H7 (cell line): ENCODE results near the gene WWC1. TPM values are rescaled to one million over a fixed set of nuclear protein-coding genes. Genes with fewer than 3 reads are reported as not detected.
"Not testable (repeated sequence)": the region's sequence is repeated elsewhere in the genome, so short reads cannot be mapped to it uniquely, and the experiment has no call there.

Source experiments
- DNase-seq: peaks from one replicate; pipeline ENCODE4 v3.0.0; 2012
- H3K27me3 ChIP-seq: 2 replicates; pipeline ENCODE4 v1.6.0; 2011; ENCODE audit warnings: mild to moderate bottlenecking, low read length; ENCODE audit not compliant: control insufficient read depth, insufficient read depth
- H3K36me3 ChIP-seq: replicated peaks from 2 replicates; pipeline ENCODE4 v1.5.1; 2011; ENCODE audit warnings: low read length; ENCODE audit not compliant: control insufficient read depth, insufficient read depth
- H3K4me3 ChIP-seq: 2 replicates; pipeline ENCODE4 v1.5.1; 2011; ENCODE audit warnings: low read depth, mild to moderate bottlenecking, control low read depth, low read length, moderate library complexity; ENCODE audit not compliant: insufficient read depth
- total RNA-seq: library from RNA; depleted of rRNA; stranded (reverse); fragments of >200 nt; shearing (Covaris generic); gene quantifications from 2 replicates; pipeline ENCODE4 v1.2.3, GENCODE V29; 2014

Gene WWC1
- total RNA-seq, 1 experiment from 2014 or later: 15.5 TPM

DNA sequence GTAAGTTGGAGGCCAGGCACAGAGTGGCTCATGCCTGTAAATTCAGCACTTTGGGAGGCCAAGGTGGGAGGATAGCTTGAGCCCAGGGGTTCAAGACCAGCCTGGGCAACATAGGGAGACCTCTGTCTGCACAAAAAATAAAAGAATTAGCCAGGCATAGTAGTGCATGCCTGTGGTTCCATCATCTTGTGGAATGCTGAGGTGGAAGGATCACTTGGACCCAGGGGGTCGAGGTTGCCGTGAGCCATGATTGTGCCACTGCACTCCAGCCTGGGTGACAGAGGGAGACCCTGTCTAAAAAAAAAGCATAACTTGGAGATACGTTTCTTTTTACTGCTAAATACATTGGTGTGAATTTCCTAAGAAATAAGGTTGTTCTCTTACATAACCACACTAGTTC lies 19.1 kb downstream of the WWC1 start:
- not testable (repeated sequence) for H3K27me3 ChIP-seq, DNase-seq, H3K36me3 ChIP-seq, H3K4me3 ChIP-seq

DNA sequence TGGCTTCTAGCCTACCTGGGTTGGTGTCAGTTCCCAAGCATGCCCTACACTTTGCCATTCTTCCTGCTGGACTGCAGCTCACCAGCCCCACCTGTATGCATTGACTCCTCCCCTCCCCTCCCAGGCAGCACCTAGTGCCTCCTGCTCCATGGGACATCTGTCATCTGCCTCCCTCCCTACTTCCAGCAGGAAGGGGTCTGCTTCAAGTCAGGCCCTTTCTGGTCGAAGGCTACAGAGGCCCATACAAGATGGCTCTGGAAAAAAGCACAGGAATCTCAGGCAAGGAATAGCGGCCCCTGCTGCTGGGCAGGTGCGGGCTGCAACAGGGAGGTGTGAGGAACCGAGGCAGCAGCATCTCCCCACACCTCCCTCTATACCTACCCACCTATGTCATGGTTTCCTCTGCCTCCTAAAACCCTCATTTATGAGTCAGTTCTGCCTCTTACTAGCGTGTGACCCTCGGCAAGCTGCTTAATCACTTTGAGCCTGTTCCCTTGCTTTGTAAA lies 19.7 kb downstream of the WWC1 start:
- no peak overlapping the region for H3K4me3 ChIP-seq
- peaks cover 6% of the 10 kb centered on the region; the same call in 1 of the 2 replicates for H3K27me3 ChIP-seq
- peak; percentile 57 for DNase-seq
- H3K36me3 ChIP-seq: no peaks in the 10 kb centered on the region

DNA sequence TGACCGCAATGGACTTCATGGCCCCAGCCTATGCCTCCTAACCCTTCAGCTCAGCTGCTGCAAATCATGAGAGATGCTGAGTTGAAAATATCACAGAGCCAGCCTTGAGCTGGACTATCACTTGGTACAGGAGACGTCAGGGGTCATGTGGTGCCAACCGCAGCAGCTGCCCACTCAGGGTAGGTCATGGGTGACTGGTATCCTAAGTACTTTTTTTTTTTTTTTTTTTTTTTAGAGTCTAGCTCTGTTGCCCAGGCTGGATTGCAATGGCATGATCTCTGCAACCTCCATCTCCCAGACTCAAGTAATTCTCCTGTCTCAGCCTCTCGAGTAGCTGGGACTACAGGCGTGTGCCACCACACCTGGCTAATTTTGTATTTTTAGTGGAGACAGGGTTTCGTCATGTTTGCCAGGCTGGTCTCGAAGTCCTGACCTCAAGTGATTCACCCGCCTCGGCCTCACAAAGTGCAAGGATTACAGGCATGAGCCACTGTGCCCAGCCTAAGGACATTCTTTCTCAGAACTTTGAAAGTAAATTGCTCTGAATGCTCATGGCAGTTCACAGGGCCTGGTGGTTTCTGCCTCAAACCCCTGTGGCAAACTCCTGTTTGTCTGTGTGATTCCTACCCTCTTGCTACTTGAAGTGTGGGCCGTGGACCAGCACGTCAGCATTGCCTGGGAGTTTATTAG lies 21.3 kb downstream of the WWC1 start:
- H3K4me3 ChIP-seq: no peak overlapping the region
- H3K36me3 ChIP-seq: no peaks in the 10 kb centered on the region
- DNase-seq: no peak
- peaks cover 6% of the 10 kb centered on the region; the same call in 1 of the 2 replicates for H3K27me3 ChIP-seq

DNA sequence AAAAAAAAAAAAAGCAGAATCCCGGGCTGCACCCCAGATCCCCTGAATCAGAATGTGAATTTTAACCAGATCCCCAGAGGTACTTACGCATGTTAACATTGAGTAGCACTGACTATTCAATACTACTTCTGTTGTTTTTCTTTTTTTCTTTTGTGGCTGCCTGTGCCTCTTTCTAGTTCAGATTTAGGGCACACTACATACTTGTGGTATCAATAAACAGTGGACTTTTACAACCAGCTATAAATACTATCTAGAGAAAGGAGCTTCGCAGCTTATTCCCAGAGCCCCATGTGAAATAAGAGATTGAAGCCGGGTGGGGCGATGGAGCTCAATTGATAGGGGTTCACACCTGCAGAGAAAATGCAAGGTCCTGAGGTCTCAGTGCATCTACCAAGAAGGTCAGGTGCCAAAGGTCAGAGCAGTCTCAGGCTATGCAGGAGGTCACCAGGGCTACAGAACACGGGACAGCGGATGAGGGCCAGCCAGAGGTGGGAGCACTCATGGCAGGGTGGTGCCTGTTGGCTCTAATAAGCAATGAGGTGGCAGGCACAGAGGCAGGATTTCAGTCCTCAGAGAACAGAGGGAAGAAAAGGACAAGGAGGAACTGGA lies 22.3 kb downstream of the WWC1 start:
- DNase-seq: no peak
- no peaks in the 10 kb centered on the region for H3K27me3 ChIP-seq

DNA sequence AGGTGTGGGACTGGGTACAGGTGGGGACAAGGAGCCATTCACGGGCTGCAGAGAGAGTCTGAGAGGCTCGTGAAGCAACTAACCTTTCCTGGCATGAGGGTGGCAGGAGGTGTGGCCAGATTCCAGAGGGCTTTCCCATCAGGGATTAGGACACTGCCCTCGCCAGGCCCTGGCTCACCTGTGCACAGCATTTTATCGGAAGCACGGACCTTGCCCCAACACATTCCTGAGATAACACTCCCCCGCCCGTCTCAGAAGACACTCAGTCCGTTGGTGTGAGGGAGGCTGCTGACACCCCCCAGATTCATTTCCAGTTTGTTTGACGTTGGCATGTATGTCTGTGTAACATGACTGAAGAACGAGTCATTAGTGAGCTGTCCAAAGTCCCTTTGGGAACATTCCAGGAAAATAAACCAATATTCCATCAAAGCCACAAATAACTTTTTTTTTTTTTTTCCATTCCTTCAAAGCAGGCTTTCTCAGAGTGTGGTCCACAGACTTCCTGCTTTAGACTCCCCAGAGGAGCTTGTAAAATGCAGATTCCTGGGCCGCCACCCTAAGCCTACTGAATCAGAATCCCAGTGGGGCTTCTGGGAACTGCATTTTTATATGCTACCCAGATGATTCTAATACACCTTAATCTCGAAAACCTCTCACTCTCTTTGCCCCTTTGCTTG lies 23.4 kb downstream of the WWC1 start:
- H3K36me3 ChIP-seq: no peaks in the 10 kb centered on the region
- H3K4me3 ChIP-seq: no peak overlapping the region
- DNase-seq: no peak
- H3K27me3 ChIP-seq: no peaks in the 10 kb centered on the region

More for the DNA sequence above, 22.3 kb downstream of the WWC1 start:
- Histone ChIP-seq H3K4me3 (no peak overlapping the region), H3K36me3 (no peaks in the 10 kb centered on the region)

DNA sequence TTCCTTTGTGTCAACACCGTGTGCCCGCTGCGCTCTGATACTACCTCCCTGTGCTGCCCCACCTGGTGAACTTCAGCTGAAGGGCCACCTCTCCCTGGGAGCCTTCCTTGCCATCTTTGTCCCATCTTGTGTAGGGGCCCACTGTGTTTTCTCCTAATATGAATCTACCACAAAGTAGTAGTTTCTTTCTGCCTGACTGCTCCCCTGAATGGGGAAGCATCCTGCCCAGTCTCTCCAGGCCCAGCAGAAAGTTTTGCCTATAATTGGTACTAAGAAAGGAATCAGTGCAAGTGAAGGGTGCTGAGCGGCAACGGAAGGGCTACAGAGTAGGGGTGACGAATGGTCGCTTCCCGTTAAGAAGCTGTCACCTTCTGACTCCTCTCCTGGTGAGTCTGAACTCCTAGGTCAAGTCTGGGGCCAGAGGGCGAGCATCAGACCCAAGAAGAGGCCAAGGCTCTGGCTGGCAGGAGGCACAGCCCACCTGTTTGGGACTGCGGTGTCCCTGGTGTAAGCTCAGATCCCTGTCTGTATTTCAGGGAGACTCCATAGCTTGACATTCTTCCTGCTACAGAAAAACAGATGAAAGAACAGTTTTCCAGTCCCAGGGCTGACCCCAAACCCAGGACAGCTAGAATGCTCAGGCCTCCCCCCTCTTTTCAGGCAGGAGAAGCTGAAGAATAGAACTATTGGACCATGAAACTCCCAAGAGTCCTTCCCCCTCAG lies 24.1 kb downstream of the WWC1 start:
- H3K4me3 ChIP-seq: no peak overlapping the region
- DNase-seq: no peak
- no peaks in the 10 kb centered on the region for H3K36me3 ChIP-seq
- H3K27me3 ChIP-seq: no peaks in the 10 kb centered on the region

DNA sequence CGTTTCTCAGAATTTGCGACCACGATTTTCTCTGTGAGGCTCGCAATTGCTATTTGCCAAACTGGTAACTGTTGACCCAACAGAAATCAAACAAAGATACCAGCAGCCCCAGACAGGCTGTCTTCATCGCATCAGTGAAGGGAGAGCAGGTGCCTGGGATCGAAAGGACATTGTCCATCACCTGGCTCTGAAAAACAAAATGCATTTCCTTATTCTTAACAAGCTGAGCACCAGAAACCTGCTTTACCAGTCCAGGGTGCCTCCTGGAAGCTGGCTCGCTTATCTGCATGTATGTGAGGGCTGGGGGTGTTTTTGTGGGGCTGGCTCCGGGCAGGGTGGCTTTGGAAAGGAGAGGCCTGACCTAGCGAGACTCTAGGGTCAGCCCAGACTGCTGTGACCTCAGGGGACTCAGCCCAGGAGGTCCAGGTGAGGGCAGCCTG lies 24.7 kb downstream of the WWC1 start:
- no peak overlapping the region for H3K4me3 ChIP-seq
- DNase-seq: no peak
- H3K27me3 ChIP-seq: no peaks in the 10 kb centered on the region
- no peaks in the 10 kb centered on the region for H3K36me3 ChIP-seq

DNA sequence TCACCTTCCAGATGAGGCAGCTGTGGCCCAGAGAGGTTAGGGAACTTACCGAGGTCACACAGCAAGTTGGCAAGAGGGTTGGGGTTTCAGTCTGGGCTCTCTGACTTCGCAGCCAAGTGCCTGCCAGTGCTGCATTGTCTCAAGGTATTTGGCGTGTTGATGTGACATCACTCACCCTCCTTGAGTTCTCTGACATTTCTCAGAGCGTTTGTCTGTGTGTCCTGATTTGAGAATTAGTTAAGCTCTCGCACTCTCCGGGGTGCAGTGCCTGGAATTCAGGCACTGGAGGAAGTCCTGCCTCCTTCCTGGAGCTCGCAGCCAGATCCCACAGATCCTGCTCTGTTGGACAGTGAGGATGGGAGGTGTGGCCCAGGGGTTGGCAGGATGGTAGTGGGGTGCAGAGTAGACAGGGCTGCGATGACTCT lies 25.7 kb downstream of the WWC1 start:
- Histone ChIP-seq H3K4me3 (no peak overlapping the region), H3K36me3 (no peaks in the 10 kb centered on the region), H3K27me3 (no peaks in the 10 kb centered on the region)
- no peak for DNase-seq

DNA sequence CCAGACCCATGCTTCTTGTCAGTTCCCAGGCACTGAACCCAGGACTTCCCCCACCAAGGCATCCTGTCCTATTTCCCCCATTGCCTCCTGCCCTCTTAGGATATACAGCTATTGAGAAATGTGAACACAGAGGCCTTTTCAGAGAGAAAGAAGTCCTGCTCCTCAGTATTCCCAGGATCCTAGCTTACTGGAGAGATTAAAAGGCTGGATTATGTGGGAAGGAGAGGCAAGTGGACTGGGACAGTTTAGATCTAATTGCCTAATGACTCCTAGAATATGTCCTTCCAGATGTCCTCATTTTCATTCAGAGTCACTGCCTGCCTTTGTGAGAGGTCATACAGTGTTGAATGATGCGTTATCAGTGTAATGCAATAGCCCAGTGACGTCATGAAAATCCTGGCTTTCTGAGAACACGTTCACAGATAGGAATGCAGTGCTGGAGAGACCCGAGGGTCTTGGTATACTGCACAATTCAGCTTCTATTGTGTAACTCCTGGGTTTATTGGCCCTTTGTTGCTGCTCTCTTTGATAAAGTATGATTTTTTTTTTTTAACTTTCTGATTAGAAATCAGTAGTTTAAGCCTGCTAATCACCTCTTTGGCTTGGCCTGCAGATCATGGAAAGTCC lies 26.2 kb downstream of the WWC1 start:
- H3K27me3 ChIP-seq: no peaks in the 10 kb centered on the region
- H3K36me3 ChIP-seq: no peaks in the 10 kb centered on the region
- DNase-seq: no peak
- H3K4me3 ChIP-seq: no peak overlapping the region

DNA sequence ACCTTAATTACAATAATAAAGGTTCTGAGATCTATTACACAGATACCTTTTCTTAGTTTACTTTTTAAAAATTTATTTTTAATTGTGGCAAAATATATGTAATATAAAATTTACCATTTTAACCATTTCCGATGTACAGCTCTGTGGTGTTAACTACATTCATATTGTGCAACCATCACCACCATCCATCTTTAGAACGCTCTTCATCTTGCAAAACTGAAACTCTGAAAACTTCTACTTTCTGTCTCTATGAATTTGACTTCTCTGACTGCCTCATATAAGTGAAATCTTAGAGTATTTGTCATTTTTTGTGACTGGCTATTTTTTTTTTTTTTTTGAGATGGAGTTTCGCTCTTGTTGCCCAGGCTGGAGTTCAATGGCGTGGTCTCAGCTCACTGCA lies 26.8 kb downstream of the WWC1 start:
- DNase-seq: no peak
- Histone ChIP-seq H3K27me3 (no peaks in the 10 kb centered on the region), H3K4me3 (no peak overlapping the region)

DNA sequence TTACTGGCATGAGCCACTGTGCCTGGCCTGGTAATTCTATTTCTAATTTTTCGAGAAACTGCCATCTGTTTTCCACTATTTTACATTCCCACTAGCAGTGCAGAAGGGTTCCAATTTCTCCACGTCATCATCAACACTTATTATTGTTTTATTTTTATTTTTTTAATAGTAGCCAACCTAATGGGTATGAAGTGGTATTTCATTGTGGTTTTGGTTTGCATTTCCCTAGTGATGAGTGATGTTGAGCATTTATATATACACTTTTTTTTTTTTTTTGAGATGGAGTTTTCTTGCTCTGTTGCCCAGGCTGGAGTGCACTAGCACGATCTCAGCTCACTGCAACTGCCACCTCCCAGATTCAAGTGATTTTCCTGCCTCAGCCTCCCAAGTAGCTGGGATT lies 28.3 kb downstream of the WWC1 start:
- H3K4me3 ChIP-seq: no peak overlapping the region
- H3K36me3 ChIP-seq: no peaks in the 10 kb centered on the region
- no peaks in the 10 kb centered on the region for H3K27me3 ChIP-seq
- no peak for DNase-seq

More for the DNA sequence above, 26.8 kb downstream of the WWC1 start:
- no peaks in the 10 kb centered on the region for H3K36me3 ChIP-seq

DNA sequence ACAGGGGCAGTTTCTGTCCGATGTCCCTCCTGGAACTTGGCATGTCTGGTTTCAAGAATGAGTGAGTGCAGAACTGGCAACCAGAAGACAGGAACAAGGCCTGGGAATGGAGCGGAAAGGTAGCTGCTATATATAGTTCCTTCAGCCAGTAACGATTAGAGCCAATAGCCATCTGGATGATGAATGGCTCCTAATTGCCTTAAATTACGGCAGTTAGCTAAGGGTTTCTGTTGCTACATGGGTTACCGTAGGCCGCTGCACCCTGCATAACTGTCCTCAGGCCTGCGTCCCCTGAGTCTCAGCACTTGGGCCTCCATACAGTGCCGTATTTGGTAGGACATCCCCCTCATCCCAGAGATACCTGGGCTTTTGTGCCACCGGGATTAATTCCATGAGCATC lies 29.4 kb downstream of the WWC1 start:
- no peaks in the 10 kb centered on the region for H3K36me3 ChIP-seq
- no peak for DNase-seq
- no peak overlapping the region for H3K4me3 ChIP-seq
- H3K27me3 ChIP-seq: no peaks in the 10 kb centered on the region

DNA sequence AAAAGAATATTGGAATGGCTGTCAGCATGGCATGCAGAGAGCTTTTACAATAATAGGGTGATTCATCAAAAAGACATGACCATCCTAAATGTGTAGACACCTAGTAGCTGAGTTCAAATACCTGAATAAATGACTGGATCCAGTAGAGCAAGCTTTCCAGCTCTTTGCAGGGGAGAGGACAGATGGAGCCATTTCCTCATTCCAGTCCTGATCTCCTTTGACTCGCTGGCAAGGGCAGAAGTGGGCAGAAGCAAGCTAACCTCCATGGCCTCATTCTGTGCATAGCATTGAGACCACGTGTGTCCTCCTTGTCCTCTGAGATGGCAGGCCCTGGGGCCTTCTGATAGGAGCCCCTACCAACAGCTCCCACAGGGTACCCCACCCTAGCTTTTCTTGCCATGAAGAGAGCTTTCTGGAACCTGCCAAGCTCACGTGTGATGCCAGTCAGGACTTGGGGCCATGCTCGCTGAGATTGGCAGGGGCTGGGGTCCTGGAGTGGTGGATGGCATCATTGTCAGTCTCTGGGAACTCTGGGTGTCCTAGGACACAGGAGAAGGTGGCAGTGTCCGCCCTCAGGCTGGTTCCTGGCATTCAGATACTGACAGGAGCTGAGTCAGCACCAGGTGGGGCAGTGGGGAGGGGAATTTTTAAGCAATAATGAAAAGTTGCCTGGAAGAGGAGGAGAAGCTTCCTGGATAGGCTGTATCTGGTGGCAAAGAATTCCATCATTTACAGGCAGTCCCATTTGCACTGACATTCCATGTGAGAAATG lies 33.6 kb downstream of the WWC1 start:
- Histone ChIP-seq H3K27me3 (no peaks in the 10 kb centered on the region), H3K36me3 (no peaks in the 10 kb centered on the region), H3K4me3 (no peak overlapping the region)
- no peak for DNase-seq
